ENCODE measurements around the gene C5orf15. TPM values are rescaled to one million over a fixed set of nuclear protein-coding genes. Genes with fewer than 3 reads are reported as not detected.

Gene C5orf15
- total and polyA plus RNA-seq, 8 donors: 2.9 to 77.8 (median 22.3) TPM

DNA sequence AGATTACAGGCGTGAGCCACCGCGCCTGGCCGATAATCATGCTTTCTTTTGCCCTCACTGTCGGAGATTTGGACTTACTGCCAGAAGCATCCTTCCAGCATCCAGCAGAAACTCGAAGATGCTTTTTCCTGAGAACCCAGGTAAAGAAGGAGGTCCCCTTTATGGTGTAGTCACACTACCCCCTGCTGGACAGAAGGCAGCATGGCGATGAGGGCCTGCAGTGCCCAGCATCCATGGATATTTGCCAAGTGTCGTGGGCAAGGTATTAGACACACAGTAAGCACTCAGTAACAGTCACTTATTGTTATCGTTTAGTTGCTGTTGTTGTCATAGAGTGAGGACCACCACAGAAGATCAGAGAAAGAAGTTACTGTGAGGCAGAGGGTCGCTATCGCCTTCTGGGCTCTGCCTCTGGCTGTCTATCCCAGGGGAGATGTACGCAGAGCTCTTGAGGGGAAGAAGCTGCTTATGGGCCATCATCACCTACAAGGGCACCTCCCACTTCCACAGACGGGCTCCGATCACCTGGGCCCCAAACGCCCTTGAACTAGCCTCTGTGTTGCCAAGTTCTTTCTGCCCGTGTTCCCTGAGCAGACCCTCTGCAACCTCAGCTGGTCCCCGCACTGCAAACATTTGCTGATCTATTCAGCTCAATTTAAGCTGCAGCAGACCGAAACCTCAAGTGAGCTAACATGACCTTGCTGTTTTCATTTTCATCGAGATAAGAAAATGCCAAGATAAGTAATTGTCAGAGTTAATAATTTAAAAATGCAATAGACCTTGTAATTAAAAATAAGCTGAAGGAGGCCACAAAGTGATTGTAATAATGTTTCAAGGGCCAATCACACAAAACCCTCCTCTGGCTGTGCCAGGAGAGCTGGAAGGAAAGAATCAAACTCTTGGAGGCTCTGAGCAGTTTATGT, 23.9 kb downstream of the C5orf15 start:
- H3K27me3 ChIP-seq: no peaks in the 10 kb centered on the region
- peaks cover 6 to 31% (median 22%) of the 10 kb centered on the region in 4 donors for H3K4me1 ChIP-seq
- H3K36me3 ChIP-seq: no peaks in the 10 kb centered on the region
- H3K27ac ChIP-seq: peak overlapping the region in 1 of 5 donors; percentile 9
- intact Hi-C loops (cut with DNase I; ENCODE audit: low total_unique reads): no loop called here
- H3K4me3 ChIP-seq: no peak overlapping the region
- peak in 1 of 3 donors; percentile 45 for TF ChIP-seq POLR2AphosphoS5 (IDR thresholded peaks at IDR 0.05)
- TF ChIP-seq, protein P1, sequence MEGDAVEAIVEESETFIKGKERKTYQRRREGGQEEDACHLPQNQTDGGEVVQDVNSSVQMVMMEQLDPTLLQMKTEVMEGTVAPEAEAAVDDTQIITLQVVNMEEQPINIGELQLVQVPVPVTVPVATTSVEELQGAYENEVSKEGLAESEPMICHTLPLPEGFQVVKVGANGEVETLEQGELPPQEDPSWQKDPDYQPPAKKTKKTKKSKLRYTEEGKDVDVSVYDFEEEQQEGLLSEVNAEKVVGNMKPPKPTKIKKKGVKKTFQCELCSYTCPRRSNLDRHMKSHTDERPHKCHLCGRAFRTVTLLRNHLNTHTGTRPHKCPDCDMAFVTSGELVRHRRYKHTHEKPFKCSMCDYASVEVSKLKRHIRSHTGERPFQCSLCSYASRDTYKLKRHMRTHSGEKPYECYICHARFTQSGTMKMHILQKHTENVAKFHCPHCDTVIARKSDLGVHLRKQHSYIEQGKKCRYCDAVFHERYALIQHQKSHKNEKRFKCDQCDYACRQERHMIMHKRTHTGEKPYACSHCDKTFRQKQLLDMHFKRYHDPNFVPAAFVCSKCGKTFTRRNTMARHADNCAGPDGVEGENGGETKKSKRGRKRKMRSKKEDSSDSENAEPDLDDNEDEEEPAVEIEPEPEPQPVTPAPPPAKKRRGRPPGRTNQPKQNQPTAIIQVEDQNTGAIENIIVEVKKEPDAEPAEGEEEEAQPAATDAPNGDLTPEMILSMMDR (IDR thresholded peaks at IDR 0.05): peak in 5 of 7 experiments; percentile 54 to 81 (median 65)
- TF ChIP-seq POLR2A (IDR thresholded peaks at IDR 0.05): no peak
- no peaks in the 10 kb centered on the region for H3K9me3 ChIP-seq
- peak; percentile 79 to 88 for DNase-seq
- whole genome bisulfite sequencing, 5 donors: 31 to 49% (median 36%) methylated on average over 19 of the region's 19 CpGs

DNA sequence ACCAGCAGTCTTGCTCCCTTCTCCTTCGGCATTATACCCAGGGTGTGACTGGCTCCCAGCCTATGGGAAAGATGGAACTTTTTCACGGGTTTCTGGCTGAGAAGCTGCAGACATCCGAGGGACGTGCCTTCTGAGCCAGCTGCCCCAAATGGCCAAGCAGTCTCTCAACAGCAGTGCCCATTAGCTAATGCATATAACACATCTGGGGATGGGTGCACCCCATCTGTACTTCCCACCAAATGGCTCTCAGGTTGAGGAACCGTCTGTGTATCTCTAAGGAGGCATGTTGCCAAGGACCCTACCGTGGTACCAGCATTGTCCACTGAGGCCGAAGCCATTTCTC, 25.0 kb downstream of the C5orf15 start:
- Histone ChIP-seq H3K36me3 (no peaks in the 10 kb centered on the region), H3K4me3 (no peak overlapping the region), H3K4me1 (peaks cover 10 to 34% (median 25%) of the 10 kb centered on the region in 4 donors), H3K27me3 (no peaks in the 10 kb centered on the region), H3K9me3 (no peaks in the 10 kb centered on the region), H3K27ac (no peak overlapping the region)
- no peak for TF ChIP-seq EP300 (IDR thresholded peaks at IDR 0.05)
- no peak for TF ChIP-seq POLR2A (IDR thresholded peaks at IDR 0.05)
- no peak for TF ChIP-seq POLR2AphosphoS5 (IDR thresholded peaks at IDR 0.05)
- TF ChIP-seq, protein P1 (IDR thresholded peaks at IDR 0.05): no peak
- no peak for DNase-seq
- 42 to 74% (median 52%) methylated on average over 7 of the region's 7 CpGs for WGBS, 5 donors
- intact Hi-C loops (cut with DNase I; ENCODE audit: low total_unique reads): no loop called here

DNA sequence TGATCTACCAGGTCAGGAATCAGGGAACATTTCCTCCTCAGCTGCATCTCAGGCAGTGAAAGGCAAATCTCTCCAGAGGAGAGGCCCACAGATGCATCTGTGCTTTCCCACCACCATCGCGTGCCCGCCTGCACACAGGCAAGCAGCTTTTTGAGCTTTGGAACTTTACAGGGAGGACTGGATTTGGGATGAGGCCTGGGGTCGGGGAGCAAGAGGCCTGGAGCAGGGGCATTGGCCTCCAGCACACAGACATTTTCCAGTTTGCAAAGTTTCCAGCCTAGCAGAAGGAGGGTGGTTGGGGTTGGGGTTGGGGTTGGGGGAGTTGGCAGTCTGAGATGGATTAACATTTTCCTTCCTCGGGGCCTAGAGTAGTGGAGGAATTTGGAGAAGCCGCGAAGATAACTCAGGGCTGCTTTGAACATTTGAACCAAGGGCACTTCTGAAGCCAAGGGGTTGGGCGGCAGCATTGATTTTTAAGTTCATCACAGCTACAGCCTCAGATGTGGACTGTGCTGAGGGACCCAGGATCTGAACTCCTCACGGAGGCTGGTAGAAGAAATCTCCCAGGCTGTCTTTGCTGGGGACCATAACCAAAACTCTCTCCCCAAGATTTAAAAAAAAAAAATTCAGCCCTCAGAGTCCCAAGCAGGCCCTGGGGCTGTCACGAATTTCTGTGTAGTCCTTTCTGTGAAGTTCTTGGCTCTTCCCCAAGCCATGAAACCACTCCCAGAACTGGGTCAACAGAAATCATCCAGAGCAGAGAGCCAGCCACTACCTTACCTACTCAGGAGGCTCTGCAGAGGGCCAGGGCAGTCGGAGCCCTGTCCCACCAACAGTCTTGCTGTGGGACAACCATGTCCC, 25.6 kb downstream of the C5orf15 start:
- intact Hi-C loops (cut with DNase I; ENCODE audit: low total_unique reads): no loop called here
- H3K9me3 ChIP-seq: no peaks in the 10 kb centered on the region
- DNase-seq: peak; percentile 53 to 70
- no peaks in the 10 kb centered on the region for H3K36me3 ChIP-seq
- H3K4me1 ChIP-seq: peaks cover 10 to 39% (median 25%) of the 10 kb centered on the region in 4 donors
- peak overlapping the region in 1 of 5 donors; percentile 1 for H3K27ac ChIP-seq
- 40 to 63% (median 50%) methylated on average over 8 to 11 of the region's 11 CpGs for WGBS, 5 donors
- TF ChIP-seq POLR2A (IDR thresholded peaks at IDR 0.05) (no peak), EP300 (IDR thresholded peaks at IDR 0.05) (no peak), POLR2AphosphoS5 (IDR thresholded peaks at IDR 0.05) (no peak)
- TF ChIP-seq, protein P1 (IDR thresholded peaks at IDR 0.05): peak in 1 of 7 experiments; percentile 4
- no peaks in the 10 kb centered on the region for H3K27me3 ChIP-seq
- no peak overlapping the region for H3K4me3 ChIP-seq

DNA sequence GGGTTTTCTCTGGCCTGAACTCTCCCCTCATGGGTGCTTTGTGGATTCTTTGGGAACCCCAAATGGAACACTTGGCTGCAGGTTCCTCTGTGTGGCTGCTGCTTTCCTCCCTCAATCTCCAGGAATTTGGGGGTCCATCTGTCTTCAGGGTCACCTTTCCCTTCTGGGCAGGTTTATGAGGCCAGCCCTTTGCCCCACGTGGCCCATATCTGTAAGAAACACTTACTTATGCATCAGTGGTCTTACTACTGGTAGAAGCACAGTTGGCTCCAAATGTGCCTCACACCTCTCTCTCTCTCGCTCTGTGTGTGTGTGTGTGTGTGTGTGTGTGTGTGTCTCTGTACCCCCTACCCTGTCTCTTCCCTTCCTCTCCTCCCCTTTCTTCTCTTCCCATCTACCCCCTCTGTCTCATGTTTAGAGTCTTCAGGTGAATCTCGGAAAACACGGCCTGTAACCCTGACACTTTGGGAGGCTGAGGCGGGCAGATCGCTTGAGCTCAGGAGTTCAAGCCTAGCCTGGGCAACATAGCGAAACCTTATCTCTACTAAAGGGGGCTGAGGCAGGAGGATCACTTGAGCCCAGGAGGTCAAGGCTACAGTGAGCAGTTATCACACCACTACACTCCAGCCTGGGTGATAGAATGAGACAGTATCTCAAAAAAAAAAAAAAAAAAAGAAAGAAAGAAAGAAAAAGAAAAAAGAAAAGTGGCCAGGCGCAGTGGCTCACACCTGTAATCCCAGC, 26.8 kb downstream of the C5orf15 start:
- TF ChIP-seq POLR2A (IDR thresholded peaks at IDR 0.05): no peak
- no peak for TF ChIP-seq POLR2AphosphoS5 (IDR thresholded peaks at IDR 0.05)
- TF ChIP-seq, protein P1 (IDR thresholded peaks at IDR 0.05): no peak
- no peak for TF ChIP-seq EP300 (IDR thresholded peaks at IDR 0.05)
- H3K9me3 ChIP-seq: no peaks in the 10 kb centered on the region
- H3K27ac ChIP-seq: no peak overlapping the region
- H3K4me3 ChIP-seq: no peak overlapping the region
- no peaks in the 10 kb centered on the region for H3K27me3 ChIP-seq
- DNase-seq: no peak
- intact Hi-C loops (cut with DNase I; ENCODE audit: low total_unique reads): no loop called here
- WGBS, 5 donors: 92 to 95% (median 93%) methylated on average over 8 of the region's 8 CpGs
- H3K36me3 ChIP-seq: no peaks in the 10 kb centered on the region
- H3K4me1 ChIP-seq: peaks cover 10 to 33% (median 20%) of the 10 kb centered on the region in 4 donors

All from stomach (tissue), 9 donors.